Activated CD4-positive, alpha-beta T cell treated with anti-CD3 and anti-CD28 coated beads, Interleukin-2, amount 10 ng/mL, durations not matched to agents 24 days and 14 days (primary cell): Measurements from ENCODE around the gene RIN2. TPM values are rescaled to one million over a fixed set of nuclear protein-coding genes. Genes with fewer than 3 reads are reported as not detected.
"Not testable (repeated sequence)": the region's sequence is repeated elsewhere in the genome, so short reads cannot be mapped to it uniquely, and the experiment has no call there.

Experiments used
- DNase-seq: peaks from one replicate; pipeline ENCODE4 v3.0.0; 2022
- H3K27ac Mint-ChIP-seq: one replicate; pipeline ENCODE4 v1.8.0; 2022; ENCODE audit warnings: mild to moderate bottlenecking, mixed read lengths
- H3K27me3 Mint-ChIP-seq: one replicate; pipeline ENCODE4 v1.8.0; 2022; ENCODE audit warnings: mixed read lengths
- H3K36me3 Mint-ChIP-seq: one replicate; pipeline ENCODE4 v1.8.0; 2022; ENCODE audit warnings: low read depth, mild to moderate bottlenecking, mixed read lengths
- H3K4me1 Mint-ChIP-seq: one replicate; pipeline ENCODE4 v1.8.0; 2021; ENCODE audit warnings: mixed read lengths
- H3K4me3 Mint-ChIP-seq: one replicate; pipeline ENCODE4 v1.8.0; 2022; ENCODE audit warnings: mild to moderate bottlenecking, moderate library complexity, mixed read lengths
- H3K9me3 Mint-ChIP-seq: one replicate; pipeline ENCODE4 v1.8.0; 2021; ENCODE audit warnings: mixed read lengths
- intact Hi-C: fragments of 100-400 bp; cut with micrococcal nuclease; formaldehyde crosslinking; loops from one replicate; pipeline ENCODE4 v1.15.1; 2023
- total RNA-seq: library from RNA; stranded (reverse); gene quantifications from 2 replicates; pipeline ENCODE4 v1.2.3, GENCODE V29; 2022

RIN2 gene
- total RNA-seq, 1 donor from 2014 or later, result not detected

DNA sequence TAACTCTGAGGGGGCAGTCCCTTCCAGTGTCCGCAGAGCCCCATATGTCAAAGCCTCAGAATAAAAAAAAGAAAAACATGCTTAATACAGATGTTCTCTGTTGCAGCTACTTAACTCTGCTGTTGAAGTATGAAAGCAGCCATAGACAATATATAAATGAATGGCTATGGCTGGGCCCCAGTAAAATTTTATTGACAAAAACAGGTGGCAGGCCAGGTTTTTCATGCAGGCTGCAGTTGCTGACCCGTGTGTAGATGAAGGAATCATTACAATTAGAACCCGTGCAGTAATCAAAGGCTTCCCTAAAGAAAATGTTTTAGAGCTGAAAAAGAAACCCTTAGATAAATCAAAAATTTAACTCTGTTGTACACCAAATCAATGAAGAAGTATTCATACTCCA, 13.0 kb upstream of the RIN2 start:
- Mint-ChIP-seq H3K4me3 (no peak overlapping the region), H3K27me3 (no peaks in the 10 kb centered on the region), H3K9me3 (no peaks in the 10 kb centered on the region), H3K4me1 (no peaks in the 10 kb centered on the region), H3K27ac (no peak overlapping the region), H3K36me3 (no peaks in the 10 kb centered on the region)
- intact Hi-C loops, result no loop called here
- no peak for DNase-seq

DNA sequence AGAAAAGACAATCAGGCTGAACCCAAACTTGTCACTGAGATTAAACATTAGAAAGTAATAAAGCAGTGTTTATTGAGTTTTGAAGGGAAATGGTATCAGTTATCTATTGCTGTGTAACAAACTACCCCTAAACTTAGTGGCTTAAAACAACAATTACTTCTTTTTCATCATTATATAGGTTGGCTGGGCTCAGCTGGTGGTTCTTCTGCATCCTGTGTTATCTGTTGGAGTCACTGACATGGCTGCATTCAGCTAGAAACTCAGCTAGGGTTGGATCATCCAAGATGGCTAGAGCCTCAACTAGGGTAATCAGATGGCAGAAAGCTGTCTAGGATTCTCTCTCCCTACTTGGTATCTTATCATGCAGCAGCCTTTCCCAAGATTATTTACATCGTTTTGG, 12.5 kb upstream of the RIN2 start:
- H3K36me3 Mint-ChIP-seq, result no peaks in the 10 kb centered on the region
- no peak for DNase-seq
- H3K27me3 Mint-ChIP-seq, result no peaks in the 10 kb centered on the region
- H3K4me1 Mint-ChIP-seq, result no peaks in the 10 kb centered on the region
- H3K27ac Mint-ChIP-seq, result no peak overlapping the region
- H3K4me3 Mint-ChIP-seq, result no peak overlapping the region
- intact Hi-C loops, result no loop called here
- no peaks in the 10 kb centered on the region for H3K9me3 Mint-ChIP-seq

DNA sequence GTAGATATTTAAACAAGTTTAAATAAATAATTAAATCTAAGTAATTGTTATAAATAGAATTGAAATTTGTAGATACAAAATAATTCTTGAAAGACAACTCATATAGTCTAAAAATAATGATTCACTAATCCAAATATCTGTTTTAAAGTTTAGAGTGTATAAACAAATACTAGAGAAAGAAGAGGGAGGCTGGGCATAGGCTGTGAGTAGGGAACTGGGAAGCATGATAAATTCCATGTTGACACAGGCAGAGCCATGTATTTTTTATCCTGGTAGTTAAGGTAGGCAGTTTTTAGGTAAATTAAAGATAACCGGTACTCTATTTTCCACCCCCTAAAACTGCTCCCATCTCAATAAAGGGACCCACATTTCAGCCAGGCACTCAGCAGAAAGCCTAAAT, 11.7 kb upstream of the RIN2 start:
- Mint-ChIP-seq H3K27me3 (no peaks in the 10 kb centered on the region), H3K4me1 (no peaks in the 10 kb centered on the region), H3K27ac (no peak overlapping the region), H3K36me3 (no peaks in the 10 kb centered on the region), H3K4me3 (no peak overlapping the region), H3K9me3 (no peaks in the 10 kb centered on the region)
- intact Hi-C loops, result no loop called here
- DNase-seq, result no peak

DNA sequence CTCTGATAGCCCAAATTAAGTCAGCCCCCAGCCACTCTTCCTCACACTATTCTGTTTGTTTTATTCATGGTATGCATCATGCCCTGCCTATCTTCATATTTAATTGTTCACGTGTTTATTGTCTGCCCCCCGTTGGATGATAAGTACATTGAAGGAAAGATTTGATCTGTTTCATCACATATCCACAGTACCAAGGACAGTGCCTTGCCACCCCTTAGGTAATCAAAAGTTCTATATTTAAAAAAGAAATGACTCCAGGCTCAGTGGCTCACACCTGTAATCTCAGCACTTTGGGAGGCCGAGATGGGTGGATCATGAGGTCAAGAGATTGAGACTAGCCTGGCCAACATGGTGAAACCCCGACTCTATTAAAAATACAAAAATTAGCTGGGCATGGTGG, 10.2 kb upstream of the RIN2 start:
- intact Hi-C loops, result no loop called here
- Mint-ChIP-seq H3K27ac (no peak overlapping the region), H3K36me3 (no peaks in the 10 kb centered on the region), H3K27me3 (no peaks in the 10 kb centered on the region), H3K9me3 (no peaks in the 10 kb centered on the region), H3K4me1 (no peaks in the 10 kb centered on the region), H3K4me3 (no peak overlapping the region)
- DNase-seq, result no peak

DNA sequence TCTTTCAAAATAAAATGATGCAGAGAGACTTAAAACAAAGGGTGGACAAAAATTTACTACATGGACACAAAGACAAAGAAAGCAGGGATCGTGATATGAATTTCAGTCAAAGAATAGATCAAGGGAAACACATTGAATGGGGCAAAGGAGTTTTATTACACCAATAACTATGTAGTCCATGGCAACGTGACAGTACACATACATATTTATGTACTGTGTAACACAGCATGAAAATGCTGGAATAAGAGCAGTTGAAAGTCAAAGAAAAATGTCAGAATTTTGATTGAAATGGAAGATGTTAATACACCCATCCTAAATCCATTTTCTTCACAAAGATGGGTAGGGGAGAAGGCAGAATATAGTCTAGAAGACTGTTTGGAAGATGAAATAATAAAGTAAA, 9.4 kb upstream of the RIN2 start:
- H3K36me3 Mint-ChIP-seq, result no peaks in the 10 kb centered on the region
- intact Hi-C loops, result no loop called here
- H3K9me3 Mint-ChIP-seq, result no peaks in the 10 kb centered on the region
- no peak for DNase-seq
- no peaks in the 10 kb centered on the region for H3K4me1 Mint-ChIP-seq
- no peak overlapping the region for H3K4me3 Mint-ChIP-seq
- H3K27me3 Mint-ChIP-seq, result no peaks in the 10 kb centered on the region
- no peak overlapping the region for H3K27ac Mint-ChIP-seq

DNA sequence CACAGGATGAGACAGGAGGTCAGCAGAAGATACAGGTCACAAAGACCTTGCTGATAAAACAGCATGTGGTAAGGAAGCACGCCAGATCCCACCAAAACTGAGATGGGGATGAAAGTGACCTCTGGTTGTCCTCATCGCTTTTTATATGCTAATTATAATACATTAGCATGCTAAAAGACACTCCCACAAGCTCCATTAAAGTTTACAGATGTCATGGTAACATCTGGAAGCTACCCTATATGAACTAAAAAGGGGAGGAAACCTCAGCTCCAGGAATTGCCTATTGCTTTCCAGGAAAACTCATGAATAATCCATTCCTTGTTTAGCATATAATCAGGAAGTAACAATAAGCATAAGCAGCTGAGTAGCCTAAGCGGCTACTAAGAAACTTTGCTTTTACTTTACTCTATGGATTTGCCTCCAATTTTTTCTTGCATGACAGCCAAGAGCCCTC, 8.4 kb upstream of the RIN2 start:
- H3K27me3 Mint-ChIP-seq, result no peaks in the 10 kb centered on the region
- H3K4me3 Mint-ChIP-seq, result no peak overlapping the region
- DNase-seq, result no peak
- H3K36me3 Mint-ChIP-seq, result no peaks in the 10 kb centered on the region
- intact Hi-C loops, result no loop called here
- no peaks in the 10 kb centered on the region for H3K9me3 Mint-ChIP-seq
- no peak overlapping the region for H3K27ac Mint-ChIP-seq
- no peaks in the 10 kb centered on the region for H3K4me1 Mint-ChIP-seq

DNA sequence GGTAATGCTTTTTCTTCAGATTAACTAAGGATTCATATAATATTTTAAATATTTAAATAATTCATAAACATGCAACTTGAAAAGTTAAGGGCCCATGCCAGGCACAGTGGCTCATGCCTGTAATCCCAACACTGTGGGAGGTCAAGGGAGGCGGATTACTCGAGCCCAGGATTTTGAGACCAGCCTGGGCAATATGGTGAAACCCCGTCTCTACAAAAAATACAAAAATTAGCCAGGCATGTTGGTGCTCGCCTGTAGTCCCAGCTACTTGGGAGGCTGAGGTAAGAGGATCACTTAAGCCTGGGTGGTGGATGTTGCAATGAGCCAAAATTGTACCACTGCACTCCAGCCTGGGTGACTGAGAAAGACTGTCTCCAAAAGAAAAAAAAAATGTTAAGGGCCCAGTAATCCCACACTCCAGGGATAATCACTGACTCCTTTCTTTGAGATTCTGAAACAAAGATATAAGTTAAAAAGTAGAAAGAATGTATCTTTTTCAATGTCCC, 7.9 kb upstream of the RIN2 start:
- H3K27ac Mint-ChIP-seq, result no peak overlapping the region
- DNase-seq, result no peak
- intact Hi-C loops, result no loop called here
- H3K36me3 Mint-ChIP-seq, result no peaks in the 10 kb centered on the region
- H3K27me3 Mint-ChIP-seq, result no peaks in the 10 kb centered on the region
- no peak overlapping the region for H3K4me3 Mint-ChIP-seq
- no peaks in the 10 kb centered on the region for H3K4me1 Mint-ChIP-seq
- no peaks in the 10 kb centered on the region for H3K9me3 Mint-ChIP-seq

DNA sequence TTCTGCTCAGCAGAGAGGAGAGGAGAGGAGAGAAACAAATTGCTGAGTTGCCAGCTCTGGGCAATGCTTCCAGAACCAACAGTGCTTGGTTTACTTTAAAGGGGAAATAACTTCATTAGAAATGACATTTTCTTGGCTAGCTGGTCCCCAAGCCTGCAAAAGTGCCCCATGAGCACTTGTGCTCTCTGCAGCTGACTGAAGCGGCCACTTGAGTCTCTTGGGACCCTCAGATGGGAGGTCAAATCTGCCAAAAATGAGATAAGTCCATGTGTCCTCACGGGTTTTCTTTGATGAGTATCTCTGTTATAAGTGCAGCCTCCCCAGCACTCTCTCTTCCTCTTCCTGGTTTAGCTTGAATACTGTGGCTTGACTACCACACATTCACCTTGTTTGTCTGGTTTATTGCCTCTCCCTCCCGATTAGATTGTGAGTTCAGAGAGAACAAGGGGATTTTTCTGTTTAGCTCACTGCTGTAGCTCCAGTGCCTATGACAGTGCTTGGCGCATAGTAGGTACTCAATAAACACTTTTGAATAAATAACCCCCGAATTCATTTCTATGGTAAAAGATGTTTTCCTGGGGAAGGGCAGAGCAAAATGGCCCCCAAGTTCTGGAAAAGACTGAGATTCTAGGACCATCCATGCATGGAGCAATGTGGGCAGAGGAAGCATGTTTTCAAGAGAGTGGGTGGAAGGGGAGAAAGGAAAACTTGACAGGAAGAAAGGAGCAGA, 7.0 kb upstream of the RIN2 start:
- Mint-ChIP-seq H3K27ac (no peak overlapping the region), H3K4me1 (no peaks in the 10 kb centered on the region), H3K36me3 (no peaks in the 10 kb centered on the region), H3K9me3 (no peaks in the 10 kb centered on the region), H3K27me3 (peaks cover 1% of the 10 kb centered on the region), H3K4me3 (no peak overlapping the region)
- no peak for DNase-seq
- intact Hi-C loops, result no loop called here

DNA sequence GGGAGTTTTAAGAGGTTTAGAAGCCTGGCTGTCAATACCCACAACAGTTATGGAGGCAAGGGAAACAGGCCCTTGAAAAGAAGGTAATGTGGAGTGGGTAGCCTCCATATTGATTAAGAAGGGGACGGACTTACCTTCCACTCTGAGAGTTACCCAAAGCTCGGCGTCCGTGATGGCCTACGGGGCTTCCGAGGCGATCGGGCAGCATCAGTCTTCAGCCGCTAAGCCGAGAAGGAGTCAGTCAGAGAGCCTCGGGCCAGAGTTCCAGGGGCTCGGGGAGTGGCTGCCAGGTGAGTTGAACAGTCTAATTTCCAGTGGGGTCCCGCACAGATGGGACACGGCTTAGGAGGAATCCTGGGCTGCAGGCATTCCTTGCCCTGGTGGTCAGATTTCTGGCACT, 3.9 kb upstream of the RIN2 start:
- H3K4me1 Mint-ChIP-seq, H3K36me3 Mint-ChIP-seq, intact Hi-C loops, H3K9me3 Mint-ChIP-seq, H3K27ac Mint-ChIP-seq, H3K4me3 Mint-ChIP-seq, DNase-seq: not testable (repeated sequence)
- H3K27me3 Mint-ChIP-seq, result peaks cover 22% of the 10 kb centered on the region

DNA sequence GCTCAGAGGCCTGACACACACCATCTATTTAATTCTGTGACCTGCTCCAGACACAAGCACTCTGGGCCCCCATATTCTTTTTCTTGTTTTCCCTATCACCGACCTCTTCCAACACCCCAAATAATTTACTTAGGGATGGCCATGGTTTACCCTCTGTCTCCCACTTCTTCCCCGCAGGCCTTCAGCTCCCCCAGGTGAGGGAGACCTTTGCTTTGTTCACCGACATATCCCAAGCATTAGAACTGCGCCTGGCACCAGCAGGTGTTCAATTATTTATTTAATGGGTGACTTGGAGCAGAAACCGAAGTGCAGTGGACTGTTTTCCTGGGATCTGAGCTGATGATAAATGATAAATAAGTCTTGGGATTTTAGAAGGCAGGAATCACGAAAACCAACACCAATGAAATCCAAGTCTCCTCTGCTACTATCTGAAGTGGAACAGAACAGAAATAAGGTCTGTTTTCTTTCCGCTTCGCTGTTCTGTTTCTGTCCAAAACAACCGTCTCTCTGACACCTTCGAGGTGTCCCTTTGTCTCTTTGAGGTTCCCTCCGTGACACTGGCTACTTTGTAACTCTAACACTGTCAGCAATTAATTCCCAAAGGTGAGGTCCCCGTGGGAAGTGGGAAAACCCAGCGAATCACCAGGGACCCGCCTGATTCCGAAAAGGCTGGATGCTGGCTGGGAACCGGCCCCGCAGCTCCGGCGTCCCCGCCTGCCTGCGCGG, 1.1 kb upstream of the RIN2 start:
- Mint-ChIP-seq H3K4me1 (no peaks in the 10 kb centered on the region), H3K27me3 (peaks cover 36% of the 10 kb centered on the region), H3K9me3 (no peaks in the 10 kb centered on the region), H3K36me3 (no peaks in the 10 kb centered on the region), H3K27ac (no peak overlapping the region), H3K4me3 (no peak overlapping the region)
- intact Hi-C loops, result no loop called here
- no peak for DNase-seq

DNA sequence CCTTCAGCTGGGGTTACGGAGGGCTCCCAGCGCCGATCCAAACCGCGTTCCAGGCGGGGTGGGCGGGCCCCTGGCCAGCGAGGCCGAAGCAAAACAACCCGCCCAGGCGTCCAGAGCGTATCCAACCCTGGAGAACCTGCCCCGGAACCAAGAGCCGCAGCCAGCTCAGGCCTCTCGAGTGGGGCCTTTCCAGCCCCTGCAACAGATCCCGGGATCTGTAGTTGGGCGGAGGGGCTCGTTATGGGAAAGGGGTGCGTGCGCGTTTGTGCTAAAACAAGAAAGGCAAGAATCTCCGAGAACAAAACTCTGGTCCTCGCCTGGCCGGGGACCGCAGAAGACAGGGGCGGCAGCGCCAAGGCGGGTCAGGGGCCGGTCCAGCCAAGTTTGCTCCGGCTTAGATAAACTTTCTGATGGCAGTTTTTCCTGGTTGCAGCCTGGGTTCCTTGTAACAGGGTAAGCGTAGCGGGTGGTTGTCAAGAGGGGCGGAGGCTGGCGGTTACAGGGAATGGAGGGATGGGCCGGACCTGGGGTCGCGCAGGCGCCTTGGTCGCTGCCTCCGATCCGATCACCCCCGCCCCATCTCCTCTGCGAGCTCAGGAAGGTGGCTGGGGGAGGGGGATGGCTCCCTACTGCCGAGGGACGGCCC, 448 bp upstream of the RIN2 start:
- H3K27ac Mint-ChIP-seq, result no peak overlapping the region
- no peak for DNase-seq
- no peaks in the 10 kb centered on the region for H3K36me3 Mint-ChIP-seq
- H3K4me1 Mint-ChIP-seq, result no peaks in the 10 kb centered on the region
- peaks cover 38% of the 10 kb centered on the region for H3K27me3 Mint-ChIP-seq
- peak overlapping the region; percentile 44 for H3K4me3 Mint-ChIP-seq
- intact Hi-C loops, result no loop called here
- no peaks in the 10 kb centered on the region for H3K9me3 Mint-ChIP-seq

DNA sequence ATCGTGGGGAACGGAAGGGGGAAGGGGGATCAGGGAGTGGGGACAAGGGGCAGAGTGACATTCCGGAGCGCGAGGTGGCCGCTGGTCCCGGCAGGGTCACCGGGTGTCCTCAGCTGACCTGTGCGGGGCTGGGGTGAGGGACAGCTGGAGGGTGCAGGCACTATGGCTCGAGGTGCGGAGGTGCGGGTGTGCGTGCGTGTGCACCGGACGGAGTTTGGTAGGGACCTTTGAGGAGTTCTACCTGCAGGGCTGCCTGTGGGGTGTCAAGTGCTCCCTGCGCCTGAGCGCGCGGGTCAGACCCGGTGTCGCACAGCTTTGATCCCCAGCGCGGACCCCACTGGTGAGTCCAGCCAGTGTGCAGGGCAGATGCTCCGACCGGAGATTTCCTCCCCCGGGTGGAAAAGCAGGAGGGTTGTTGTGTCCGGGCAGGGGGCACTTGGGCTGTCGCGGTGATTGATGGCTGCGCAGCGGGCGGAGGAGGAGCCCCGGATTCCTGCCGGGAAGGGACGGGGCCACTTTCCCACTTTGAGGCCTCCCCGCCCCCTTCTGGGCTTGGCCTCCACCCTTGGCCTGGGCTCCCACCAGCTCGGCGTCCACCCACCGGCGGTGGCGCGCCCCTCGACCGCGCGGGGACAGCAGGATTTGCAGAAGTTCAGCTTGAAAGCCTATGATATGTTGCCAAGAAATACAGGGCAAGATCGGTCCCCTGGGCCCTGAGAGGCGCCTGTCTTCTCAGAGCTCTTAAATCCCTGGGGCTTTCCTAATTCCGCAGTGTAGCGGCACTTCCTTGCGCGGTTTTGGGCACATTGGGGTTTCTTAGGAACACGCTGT, 658 bp downstream of the RIN2 start:
- intact Hi-C loops, result no loop called here
- no peaks in the 10 kb centered on the region for H3K9me3 Mint-ChIP-seq
- H3K4me1 Mint-ChIP-seq, result no peaks in the 10 kb centered on the region
- DNase-seq, result no peak
- no peaks in the 10 kb centered on the region for H3K36me3 Mint-ChIP-seq
- H3K27ac Mint-ChIP-seq, result no peak overlapping the region
- peaks cover 38% of the 10 kb centered on the region for H3K27me3 Mint-ChIP-seq
- no peak overlapping the region for H3K4me3 Mint-ChIP-seq

DNA sequence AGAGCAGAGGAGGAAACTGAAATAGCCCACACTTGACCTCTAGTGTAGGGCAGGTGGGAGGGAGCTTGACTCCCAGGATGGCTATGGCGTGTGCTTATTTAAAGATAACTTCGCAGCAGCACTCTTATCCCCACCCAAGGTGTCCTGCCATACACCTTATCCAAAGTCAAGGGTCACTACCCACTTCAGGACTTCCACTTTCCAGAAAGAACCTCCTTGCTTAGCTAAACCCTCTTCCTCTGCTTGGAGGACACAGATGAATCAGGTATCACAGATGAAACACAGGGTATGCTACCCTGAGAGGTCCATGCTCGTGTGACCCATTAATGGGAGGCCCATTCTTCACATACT, 2.3 kb downstream of the RIN2 start:
- DNase-seq, result no peak
- H3K4me1 Mint-ChIP-seq, result no peaks in the 10 kb centered on the region
- no peaks in the 10 kb centered on the region for H3K9me3 Mint-ChIP-seq
- H3K36me3 Mint-ChIP-seq, result no peaks in the 10 kb centered on the region
- intact Hi-C loops, result no loop called here
- H3K4me3 Mint-ChIP-seq, result no peak overlapping the region
- no peak overlapping the region for H3K27ac Mint-ChIP-seq
- H3K27me3 Mint-ChIP-seq, result peaks cover 38% of the 10 kb centered on the region

DNA sequence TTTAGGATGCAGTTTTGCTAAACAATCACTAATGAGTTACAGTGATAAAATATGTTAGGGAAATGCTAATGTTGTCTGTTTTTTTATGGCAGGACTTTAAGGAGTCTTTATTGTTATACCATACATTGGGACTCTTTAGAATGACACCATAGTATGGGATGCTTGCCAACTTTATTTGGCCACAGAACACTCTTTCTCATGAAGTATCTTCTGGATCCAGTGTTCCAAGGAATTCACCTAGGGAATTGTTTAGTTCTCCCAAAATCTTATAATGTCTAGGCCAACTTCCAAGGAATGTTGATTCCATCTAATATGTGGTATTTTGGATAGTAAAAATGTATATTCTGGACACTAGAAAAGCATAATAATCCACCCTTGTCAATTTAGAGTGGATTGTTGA, 3.3 kb downstream of the RIN2 start:
- H3K36me3 Mint-ChIP-seq, result no peaks in the 10 kb centered on the region
- H3K4me3 Mint-ChIP-seq, result no peak overlapping the region
- H3K27me3 Mint-ChIP-seq, result peaks cover 34% of the 10 kb centered on the region
- intact Hi-C loops, result no loop called here
- H3K4me1 Mint-ChIP-seq, result no peaks in the 10 kb centered on the region
- H3K9me3 Mint-ChIP-seq, result no peaks in the 10 kb centered on the region
- no peak overlapping the region for H3K27ac Mint-ChIP-seq
- DNase-seq, result no peak
